NAMALWA (cell line): Measurements from ENCODE around the gene CNTN4.
"Not testable (repeated sequence)": the region's sequence is repeated elsewhere in the genome, so short reads cannot be mapped to it uniquely, and the experiment has no call there.

Experiments
- DNase-seq: peaks from one replicate; pipeline ENCODE4 v3.0.0-alpha.2; 2015; ENCODE audit warnings: low spot score

Gene CNTN4

DNA sequence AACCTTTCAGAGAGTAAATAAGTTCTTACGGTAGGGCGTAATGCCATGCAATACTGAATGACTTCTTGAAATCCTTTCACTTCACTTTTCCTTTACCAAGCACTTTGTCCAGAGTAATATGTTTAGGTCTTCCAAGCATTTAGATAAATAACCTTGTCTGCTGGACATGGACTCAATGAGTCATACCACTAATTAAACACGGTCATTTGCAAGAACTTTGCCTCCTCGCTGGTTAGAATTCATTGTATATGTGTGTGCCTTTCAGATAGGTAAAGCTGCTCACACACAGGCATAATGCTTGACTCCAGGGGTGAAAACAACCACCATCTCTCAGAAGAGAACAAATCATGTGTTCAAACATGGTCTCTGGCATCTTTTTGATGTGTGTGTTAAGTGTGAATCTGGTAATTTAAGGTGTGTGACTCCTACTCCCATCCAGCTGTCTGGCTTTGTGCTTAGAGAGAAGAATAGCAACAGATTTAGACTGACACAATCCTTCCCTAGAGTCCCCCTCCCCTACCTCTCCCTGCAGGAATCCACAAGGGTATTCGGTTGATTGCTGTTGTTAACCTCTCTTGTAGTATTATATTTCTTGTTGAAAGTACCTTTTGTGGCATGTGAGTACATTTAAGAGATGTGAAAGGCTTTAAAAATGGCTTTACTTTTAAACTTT lies 419.0 kb downstream of the CNTN4 start:
- no peak for DNase-seq

DNA sequence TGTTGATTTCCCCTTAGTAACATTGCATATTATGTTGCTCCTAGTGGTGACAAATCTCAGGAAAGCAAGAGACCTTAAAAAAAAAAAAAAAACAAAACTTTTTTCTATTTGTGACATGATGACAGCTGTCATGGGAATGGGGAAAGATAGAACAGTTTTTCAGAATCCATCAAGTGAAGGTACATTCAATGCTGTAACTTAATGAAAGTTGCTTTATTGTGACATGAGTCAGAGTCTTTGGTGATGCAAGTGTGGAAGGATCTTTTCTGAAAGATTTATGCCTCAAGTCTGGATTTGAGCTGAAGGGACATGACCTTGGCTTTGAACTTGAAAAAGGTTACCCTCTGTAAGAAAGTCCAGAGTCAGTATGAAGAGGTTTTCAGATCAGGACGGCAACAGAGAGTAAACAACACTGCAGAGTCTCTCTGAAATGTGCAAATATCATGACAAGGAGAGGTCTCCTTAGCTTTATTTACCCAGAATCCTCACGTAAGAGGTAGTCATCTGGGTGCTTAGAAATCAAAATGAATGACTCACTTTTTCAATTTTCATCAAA lies 424.7 kb downstream of the CNTN4 start:
- no peak for DNase-seq

- no peak for DNase-seq
These were observed 427.3 kb downstream of the CNTN4 start for GRCh38 chr3:2525968-2526367.

DNA sequence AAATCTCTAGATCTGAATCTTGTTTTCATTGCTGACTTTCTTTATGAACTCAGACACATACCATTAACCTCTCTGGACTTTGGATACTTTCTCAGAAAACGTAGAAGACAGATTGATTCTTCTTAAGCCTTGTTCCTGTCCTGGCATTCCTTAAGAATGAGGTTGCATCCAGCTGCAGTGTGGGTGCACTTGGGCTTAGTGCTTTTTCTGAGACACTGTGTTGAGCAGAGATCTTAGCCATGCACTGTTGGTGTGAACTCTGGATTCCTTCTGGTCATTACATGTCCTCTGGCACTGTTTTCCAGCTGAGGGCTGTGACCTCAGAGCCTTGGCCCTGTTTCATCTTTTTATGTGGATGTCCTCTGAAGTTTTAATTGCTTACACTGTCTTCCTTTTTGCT lies 428.3 kb downstream of the CNTN4 start:
- DNase-seq, result no peak

DNA sequence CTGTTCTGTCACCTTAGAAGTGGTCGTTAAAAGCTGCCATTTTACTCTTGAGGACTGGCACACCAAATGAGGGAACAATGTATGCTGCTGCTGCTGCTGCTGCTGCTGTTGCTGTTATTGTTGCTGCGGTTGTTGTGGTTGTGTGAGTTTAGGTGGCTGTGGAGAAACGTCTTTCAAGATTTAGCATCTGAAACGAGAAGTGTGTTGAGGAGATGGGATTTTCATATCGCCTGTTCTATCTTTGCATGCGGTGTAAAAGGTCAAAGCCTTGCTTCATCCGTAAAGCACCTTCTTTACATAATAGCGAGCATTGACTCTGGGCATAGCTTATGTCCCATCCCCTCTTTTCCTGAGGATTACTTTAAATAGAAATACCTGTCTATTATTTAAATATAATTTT lies 428.7 kb downstream of the CNTN4 start:
- DNase-seq, result not testable (repeated sequence)

- not testable (repeated sequence) for DNase-seq
These were observed 436.1 kb downstream of the CNTN4 start for GRCh38 chr3:2534767-2535166.

DNA sequence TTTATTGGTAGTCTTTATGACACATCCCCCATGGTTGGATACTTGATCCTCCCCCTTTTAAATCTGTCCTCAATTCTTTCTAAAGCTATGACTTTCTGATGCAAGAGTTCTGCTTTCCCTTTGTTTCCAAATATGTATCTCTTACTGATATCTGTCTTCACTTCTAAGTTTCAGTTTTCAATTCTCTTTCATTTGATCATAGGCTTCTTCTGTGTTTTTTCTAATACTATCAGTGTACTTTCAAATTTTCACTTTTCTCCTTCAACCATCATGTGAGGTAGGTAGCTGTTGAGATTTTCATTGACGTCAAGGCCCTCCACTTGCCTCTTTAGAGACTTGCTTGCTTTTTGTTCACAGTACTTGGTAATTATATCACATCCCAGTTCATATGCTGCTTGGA lies 436.5 kb downstream of the CNTN4 start:
- DNase-seq, result no peak

DNA sequence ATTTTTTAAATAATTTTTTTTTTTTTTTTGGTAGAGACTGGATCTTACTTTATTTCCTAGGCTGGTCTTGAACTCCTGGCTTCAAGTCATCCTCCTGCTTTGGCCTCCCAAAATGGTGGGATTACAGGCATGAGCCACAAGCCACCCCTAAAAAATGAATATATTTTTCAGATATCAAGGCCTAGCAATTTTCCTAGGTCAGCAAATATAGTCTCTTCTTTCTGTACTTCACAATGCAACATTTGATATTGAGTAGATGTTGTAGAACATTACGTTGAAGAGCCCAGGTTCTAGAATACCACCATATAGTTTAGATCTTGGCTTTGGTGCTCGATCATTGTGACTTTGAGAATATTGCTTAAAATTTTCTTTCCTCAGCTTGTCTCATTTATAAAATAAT lies 437.9 kb downstream of the CNTN4 start:
- no peak for DNase-seq

GRCh38 chr3:2540115-2540514 lies 441.4 kb downstream of the CNTN4 start:
- DNase-seq, result no peak

- no peak for DNase-seq
These were observed 444.6 kb downstream of the CNTN4 start for GRCh38 chr3:2543247-2543646.

GRCh38 chr3:2544212-2544611 lies 445.5 kb downstream of the CNTN4 start:
- DNase-seq, result no peak

- no peak for DNase-seq
These were observed 446.1 kb downstream of the CNTN4 start for GRCh38 chr3:2544718-2545117.

GRCh38 chr3:2547049-2547448 lies 448.4 kb downstream of the CNTN4 start:
- DNase-seq, result no peak

DNA sequence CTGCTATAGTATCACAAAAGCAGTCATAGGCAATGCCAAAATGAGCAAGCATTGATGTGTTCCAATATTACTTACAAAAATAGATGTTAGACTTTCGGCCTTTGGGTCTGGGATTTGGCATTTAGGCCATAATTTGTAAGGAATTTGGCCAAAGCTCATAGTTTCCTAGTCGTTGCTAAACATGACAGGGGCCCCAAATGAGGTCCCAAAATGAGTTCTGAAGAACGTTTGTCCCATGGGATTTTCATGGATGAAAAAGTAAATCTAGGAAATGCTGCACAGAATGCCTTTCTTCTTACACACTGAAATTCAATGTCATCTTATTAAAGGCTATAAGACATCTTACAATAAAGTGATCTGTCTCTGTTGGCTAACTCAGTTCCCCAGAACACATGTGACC lies 456.0 kb downstream of the CNTN4 start:
- DNase-seq, result no peak

GRCh38 chr3:2558796-2559195 lies 460.1 kb downstream of the CNTN4 start:
- DNase-seq, result no peak

DNA sequence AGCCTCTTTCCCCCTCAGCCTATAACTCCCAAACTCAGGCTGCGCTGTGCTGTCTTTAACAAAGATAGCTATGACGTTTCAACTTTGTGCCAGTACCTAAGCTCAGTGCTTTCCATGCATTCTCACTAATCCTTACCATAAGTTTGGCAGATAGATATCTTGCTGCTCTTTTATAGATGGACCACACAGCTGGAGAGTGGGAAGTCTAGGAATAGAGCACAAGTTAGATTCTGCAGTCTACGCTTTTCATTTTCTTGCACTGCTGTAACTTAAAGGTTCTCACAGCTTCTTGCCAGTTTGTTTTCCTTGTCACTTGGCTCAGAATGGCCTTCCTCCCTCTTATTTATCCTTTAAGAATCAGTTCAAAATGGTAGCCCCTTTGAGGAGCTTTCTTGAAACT lies 468.8 kb downstream of the CNTN4 start:
- DNase-seq, result no peak

- DNase-seq, result no peak
These were observed 469.5 kb downstream of the CNTN4 start for GRCh38 chr3:2568156-2568555.

DNA sequence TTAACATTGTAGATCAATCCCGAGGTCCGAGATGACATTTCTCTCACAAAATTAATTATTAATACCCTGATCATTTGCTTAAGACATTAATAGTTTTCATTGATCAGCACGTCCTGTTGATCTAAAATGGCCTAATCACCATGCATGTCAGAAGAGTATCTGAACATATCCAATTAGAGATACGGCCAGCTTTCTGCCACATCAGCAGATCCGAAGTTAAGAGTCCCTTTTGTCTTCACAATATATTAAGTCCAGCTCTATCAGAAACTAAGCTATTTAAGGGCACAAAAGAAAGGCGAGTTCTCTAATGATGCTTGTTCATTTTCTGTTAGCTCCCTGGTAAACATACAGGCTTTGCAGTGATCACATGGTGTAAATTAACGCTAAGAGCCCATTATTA lies 470.3 kb downstream of the CNTN4 start:
- no peak for DNase-seq

DNA sequence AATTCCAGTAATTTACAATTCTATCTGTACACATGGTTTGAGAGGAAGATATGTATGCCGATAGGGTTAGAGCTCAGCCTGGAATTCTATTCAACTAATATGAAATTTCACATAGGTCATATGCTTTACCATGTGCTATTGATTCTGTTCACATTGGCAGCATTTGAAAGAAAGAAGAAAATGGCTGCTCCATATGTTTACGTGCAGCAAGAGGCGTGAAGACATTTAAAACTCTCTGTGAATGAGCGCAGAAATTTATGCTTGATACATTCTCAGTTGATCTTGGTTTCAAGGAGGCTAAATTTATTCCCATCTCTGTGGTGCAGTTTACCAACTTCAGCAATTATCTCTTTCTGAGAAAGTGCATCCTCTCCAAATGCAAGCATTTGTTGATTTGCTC lies 478.9 kb downstream of the CNTN4 start:
- DNase-seq, result no peak

- DNase-seq, result no peak
These were observed 479.9 kb downstream of the CNTN4 start for GRCh38 chr3:2578560-2578959.

DNA sequence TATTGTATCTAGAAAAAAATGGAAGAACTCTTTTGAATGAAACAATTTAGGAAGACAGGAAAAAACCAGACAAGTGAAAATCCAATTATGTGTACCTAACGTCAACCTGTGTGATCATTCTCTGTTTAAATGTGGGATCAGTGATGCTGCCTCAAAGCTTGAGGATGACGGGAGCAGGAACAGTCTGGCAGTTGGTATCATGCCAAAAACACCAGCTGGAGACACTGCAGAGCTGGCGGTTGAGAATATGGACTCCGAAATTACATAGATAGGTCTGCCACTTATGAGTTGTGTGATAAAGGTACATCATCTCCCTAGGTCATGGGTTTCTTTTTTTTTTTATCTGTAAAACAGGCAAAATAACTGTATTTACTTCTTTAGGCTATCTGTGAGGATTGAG lies 480.5 kb downstream of the CNTN4 start:
- no peak for DNase-seq

GRCh38 chr3:2583046-2583445 lies 484.4 kb downstream of the CNTN4 start:
- no peak for DNase-seq

GRCh38 chr3:2589336-2589969 lies 490.8 kb downstream of the CNTN4 start:
- DNase-seq, result no peak

DNA sequence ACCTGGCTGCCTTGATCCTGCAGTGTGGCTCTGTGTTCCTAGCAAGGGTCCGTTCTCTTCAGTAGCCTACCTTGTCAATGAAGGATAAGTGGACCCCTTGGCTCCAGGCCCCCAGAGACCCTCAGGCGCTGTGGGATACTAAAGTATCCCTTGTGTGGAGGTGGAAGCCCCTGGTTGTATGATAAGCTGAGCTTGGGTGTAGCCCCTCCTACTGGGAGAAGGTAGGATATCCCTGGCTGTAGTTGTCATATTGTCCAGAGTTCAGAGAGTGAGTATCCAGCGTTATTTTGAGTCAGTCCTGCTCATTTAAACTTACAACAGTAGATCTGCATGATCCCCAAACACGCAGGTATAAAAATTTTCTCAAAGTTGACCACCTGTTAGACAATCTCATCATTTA lies 496.8 kb downstream of the CNTN4 start:
- DNase-seq, result no peak
